Erythroblast (primary cell): ENCODE data around the gene SPINK14.

Experiments
- GATA1 ChIP-seq: IDR thresholded peaks from 2 replicates; pipeline ENCODE4 v1.6.1; 2011; ENCODE audit warnings: low read depth, mild to moderate bottlenecking, control low read depth, low read length, moderate library complexity
- POLR2A ChIP-seq: IDR thresholded peaks from 2 replicates; pipeline ENCODE4 v1.6.1; 2011; ENCODE audit warnings: mild to moderate bottlenecking, low read length

DNA sequence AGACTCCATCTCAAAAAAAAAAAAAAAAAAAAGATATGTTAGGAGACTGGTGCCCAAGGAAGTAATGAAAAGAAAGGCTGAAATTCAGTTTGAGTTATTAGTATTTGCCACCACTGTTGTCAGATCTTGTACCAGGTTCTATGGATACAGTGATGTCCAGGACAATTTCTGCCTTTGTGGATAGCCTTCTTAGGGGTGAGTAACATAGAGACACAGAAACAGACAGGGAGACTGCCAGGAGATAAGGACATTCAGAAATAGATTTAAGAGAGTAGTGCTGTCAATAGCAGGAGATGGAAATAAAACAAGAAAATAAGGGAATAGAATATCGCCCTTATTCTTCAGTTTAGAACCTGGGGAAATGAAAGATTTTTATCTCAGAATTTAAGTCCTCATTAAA, 6.3 kb upstream of the SPINK14 start:
- TF ChIP-seq POLR2A (no peak), GATA1 (no peak)
